GM12874 (cell line): ENCODE data around the gene LINGO1.

ENCODE experiments used
- CTCF ChIP-seq: IDR thresholded peaks from 2 replicates; pipeline ENCODE4 v1.5.1; 2011; ENCODE audit warnings: low read depth, mild to moderate bottlenecking, control low read depth, low read length, moderate library complexity; ENCODE audit not compliant: insufficient read depth

The LINGO1 gene

GRCh38 chr15:77577366-77577950, 55.3 kb downstream of the LINGO1 start:
- TF ChIP-seq CTCF: no peak

- no peak for TF ChIP-seq CTCF
These were observed 56.2 kb downstream of the LINGO1 start for GRCh38 chr15:77576538-77576937.

GRCh38 chr15:77575203-77575934, 57.3 kb downstream of the LINGO1 start:
- TF ChIP-seq CTCF: no peak

- TF ChIP-seq CTCF: no peak
These were observed 58.0 kb downstream of the LINGO1 start for GRCh38 chr15:77574521-77575202.

GRCh38 chr15:77573802-77574201, 58.9 kb downstream of the LINGO1 start:
- TF ChIP-seq CTCF: no peak

- no peak for TF ChIP-seq CTCF
These were observed 60.5 kb downstream of the LINGO1 start for GRCh38 chr15:77572186-77572585.

GRCh38 chr15:77571741-77572140, 61.0 kb downstream of the LINGO1 start:
- TF ChIP-seq CTCF: no peak
